ENCODE measurements around the gene MAPK12. TPM values are rescaled to one million over a fixed set of nuclear protein-coding genes. Genes with fewer than 3 reads are reported as not detected.

Gene MAPK12
- total RNA-seq, 4 donors from 2014 or later: 10.1 to 18.4 (median 14.0) TPM

DNA sequence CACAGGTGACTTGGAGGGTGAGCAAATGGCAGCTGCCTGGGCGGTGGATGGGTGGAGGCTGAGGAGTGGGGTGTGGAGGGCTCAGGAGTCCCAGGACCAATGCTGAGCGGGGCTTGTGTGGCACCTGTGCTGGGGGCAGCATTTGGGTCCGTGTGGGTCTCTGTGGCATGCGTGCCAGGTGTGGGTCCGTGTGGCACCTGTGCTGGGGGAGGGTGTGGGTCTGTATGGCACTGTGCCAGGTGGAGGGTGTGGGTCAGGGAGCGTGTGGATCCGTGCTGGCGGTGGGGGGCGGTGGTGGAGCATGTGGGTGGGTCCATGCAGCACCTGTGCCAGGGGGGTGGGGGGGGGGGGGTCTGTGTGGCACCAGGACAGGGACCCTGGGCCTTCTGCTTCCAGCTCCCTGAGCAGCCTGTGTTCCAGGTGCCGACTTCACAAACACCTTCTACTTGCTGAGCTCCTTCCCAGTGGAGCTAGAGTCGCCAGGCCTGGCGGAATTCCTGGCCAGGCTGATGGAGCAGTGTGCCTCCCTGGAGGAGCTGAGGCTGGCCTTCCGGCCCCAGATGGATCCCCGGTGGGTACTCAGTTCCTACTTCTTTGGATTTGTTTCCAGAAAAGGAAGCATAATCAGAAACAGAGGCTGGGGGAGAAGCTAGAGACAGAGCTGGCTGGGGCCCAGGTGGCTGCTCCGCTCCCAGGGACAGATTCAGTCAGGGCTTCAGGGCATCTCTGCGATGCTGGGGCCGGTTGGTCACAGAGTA, 46.0 kb downstream of the MAPK12 start:
- peaks cover 0 to 24% (median 0%) of the 10 kb centered on the region in 3 donors for H3K4me1 ChIP-seq
- no peak for ATAC-seq
- H3K4me3 ChIP-seq: no peak overlapping the region
- no peaks in the 10 kb centered on the region for H3K27me3 ChIP-seq
- H3K27ac ChIP-seq: no peak overlapping the region
- TF ChIP-seq, protein P1, sequence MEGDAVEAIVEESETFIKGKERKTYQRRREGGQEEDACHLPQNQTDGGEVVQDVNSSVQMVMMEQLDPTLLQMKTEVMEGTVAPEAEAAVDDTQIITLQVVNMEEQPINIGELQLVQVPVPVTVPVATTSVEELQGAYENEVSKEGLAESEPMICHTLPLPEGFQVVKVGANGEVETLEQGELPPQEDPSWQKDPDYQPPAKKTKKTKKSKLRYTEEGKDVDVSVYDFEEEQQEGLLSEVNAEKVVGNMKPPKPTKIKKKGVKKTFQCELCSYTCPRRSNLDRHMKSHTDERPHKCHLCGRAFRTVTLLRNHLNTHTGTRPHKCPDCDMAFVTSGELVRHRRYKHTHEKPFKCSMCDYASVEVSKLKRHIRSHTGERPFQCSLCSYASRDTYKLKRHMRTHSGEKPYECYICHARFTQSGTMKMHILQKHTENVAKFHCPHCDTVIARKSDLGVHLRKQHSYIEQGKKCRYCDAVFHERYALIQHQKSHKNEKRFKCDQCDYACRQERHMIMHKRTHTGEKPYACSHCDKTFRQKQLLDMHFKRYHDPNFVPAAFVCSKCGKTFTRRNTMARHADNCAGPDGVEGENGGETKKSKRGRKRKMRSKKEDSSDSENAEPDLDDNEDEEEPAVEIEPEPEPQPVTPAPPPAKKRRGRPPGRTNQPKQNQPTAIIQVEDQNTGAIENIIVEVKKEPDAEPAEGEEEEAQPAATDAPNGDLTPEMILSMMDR (IDR thresholded peaks at IDR 0.05): no peak
- TF ChIP-seq POLR2AphosphoS5 (IDR thresholded peaks at IDR 0.05) (no peak), EP300 (IDR thresholded peaks at IDR 0.05) (no peak), POLR2A (IDR thresholded peaks at IDR 0.05) (no peak)
- no peaks in the 10 kb centered on the region for H3K9me3 ChIP-seq
- H3K36me3 ChIP-seq: peaks cover 0 to 97% of the 10 kb centered on the region in 2 donors
- 60% methylated on average over 3 of the region's 17 CpGs; no CpG with 5 or more reads in 1 of the 2 donors for WGBS, 2 donors (ENCODE audit: low coverage in 1 of 2)

DNA sequence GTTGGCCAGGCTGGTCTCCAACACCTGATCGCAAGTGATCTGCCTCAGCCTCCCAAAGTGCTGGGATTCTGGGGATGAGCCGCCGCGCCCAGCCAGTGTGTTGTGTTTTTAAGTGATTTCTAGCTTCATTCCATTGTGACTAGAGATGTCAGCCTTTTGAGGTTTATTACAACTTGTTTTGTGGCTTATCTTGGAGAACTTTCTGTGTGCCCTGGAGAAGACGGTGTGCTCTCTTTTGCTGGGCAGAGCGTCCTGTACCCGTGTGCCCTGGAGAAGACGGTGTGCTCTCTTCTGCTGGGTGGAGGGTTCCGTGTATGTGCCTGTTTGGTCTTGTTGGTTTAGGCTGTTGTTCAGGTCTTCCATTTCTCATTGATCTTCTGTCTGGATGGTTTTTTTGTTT, 48.2 kb downstream of the MAPK12 start:
- no peaks in the 10 kb centered on the region for H3K27me3 ChIP-seq
- no peak for ATAC-seq
- no peak for TF ChIP-seq POLR2AphosphoS5 (IDR thresholded peaks at IDR 0.05)
- TF ChIP-seq, protein P1 (IDR thresholded peaks at IDR 0.05): no peak
- TF ChIP-seq POLR2A (IDR thresholded peaks at IDR 0.05): no peak
- TF ChIP-seq EP300 (IDR thresholded peaks at IDR 0.05): no peak
- peaks cover 0 to 100% of the 10 kb centered on the region in 2 donors for H3K36me3 ChIP-seq
- 90 to 94% methylated on average over 5 to 9 of the region's 9 CpGs for WGBS, 2 donors (ENCODE audit: low coverage in 1 of 2)
- no peak overlapping the region for H3K27ac ChIP-seq
- no peaks in the 10 kb centered on the region for H3K9me3 ChIP-seq
- peaks cover 0 to 26% (median 0%) of the 10 kb centered on the region in 3 donors for H3K4me1 ChIP-seq
- no peak overlapping the region for H3K4me3 ChIP-seq

DNA sequence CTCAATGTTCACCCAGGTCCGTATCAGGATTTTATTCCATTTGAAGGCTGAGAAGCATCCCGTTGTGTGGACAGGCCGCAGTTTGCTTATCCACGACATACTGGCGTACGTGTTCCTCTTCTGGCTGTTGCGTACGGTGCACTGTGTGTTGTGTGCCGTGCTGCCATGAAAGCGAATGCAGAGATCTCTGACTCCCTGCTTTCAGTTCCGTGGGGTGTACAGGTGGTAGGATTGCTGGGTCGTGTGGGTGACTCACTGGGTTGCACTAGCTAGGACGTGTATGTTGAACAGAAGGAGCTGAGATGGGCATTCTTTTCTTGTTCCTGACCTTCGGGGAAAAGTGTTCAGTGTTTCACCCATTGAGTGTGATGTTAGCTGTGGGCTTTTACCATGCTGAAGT, 50.3 kb downstream of the MAPK12 start:
- H3K36me3 ChIP-seq: peaks cover 0 to 100% of the 10 kb centered on the region in 2 donors
- ATAC-seq: no peak
- peaks cover 0 to 43% (median 0%) of the 10 kb centered on the region in 3 donors for H3K4me1 ChIP-seq

DNA sequence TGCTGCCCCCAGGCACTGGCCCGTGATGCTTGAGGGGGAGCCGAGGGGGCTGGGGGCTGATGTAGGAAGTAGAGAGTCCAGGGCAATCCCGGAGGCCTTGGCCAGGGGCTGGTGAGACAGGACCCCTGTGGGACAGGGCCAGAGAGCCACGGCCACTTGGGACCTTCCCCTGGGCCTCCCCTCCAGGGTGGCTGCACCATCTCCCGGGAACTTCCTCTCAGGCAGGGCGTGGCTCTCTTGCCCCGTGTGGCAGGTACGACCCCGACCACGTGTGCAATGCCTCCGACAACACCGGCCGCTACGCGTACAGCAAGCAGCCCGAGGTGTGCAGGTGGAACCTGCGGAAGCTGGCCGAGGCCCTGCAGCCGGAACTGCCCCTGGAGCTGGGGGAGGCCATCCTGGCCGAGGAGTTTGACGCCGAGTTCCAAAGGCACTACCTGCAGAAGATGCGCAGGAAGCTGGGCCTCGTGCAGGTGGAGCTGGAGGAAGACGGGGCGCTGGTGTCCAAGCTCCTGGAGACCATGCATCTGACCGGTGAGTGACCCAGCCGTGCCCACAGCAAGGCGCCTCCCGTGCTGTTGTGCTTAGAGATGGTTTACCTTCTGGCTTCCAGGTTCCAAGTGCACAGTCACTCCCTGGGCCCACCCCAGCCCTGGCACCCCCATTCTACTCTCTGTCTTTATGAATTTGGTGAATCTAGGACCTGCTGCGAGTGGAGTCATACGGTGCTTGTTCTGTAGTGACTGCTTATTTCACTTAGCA, 50.9 kb downstream of the MAPK12 start:
- 81 to 93% methylated on average over 4 to 5 of the region's 32 CpGs for WGBS, 2 donors (ENCODE audit: low coverage in 1 of 2)
- peaks cover 0 to 43% (median 0%) of the 10 kb centered on the region in 3 donors for H3K4me1 ChIP-seq
- peaks cover 0 to 100% of the 10 kb centered on the region in 2 donors for H3K36me3 ChIP-seq
- H3K27ac ChIP-seq: no peak overlapping the region
- no peaks in the 10 kb centered on the region for H3K9me3 ChIP-seq
- H3K27me3 ChIP-seq: no peaks in the 10 kb centered on the region
- no peak overlapping the region for H3K4me3 ChIP-seq
- no peak for ATAC-seq
- TF ChIP-seq, protein P1 (IDR thresholded peaks at IDR 0.05): no peak
- TF ChIP-seq EP300 (IDR thresholded peaks at IDR 0.05) (no peak), POLR2A (IDR thresholded peaks at IDR 0.05) (no peak), POLR2AphosphoS5 (IDR thresholded peaks at IDR 0.05) (no peak)

More for the DNA sequence above, 50.3 kb downstream of the MAPK12 start:
- Histone ChIP-seq H3K9me3 (no peaks in the 10 kb centered on the region), H3K27me3 (no peaks in the 10 kb centered on the region), H3K27ac (no peak overlapping the region), H3K4me3 (no peak overlapping the region)
- no peak for TF ChIP-seq EP300 (IDR thresholded peaks at IDR 0.05)
- TF ChIP-seq POLR2AphosphoS5 (IDR thresholded peaks at IDR 0.05): no peak
- TF ChIP-seq POLR2A (IDR thresholded peaks at IDR 0.05): no peak
- TF ChIP-seq, protein P1 (IDR thresholded peaks at IDR 0.05): no peak
- WGBS, 2 donors (ENCODE audit: low coverage in 1 of 2): 77 to 88% methylated on average over 2 to 14 of the region's 14 CpGs
